ENCODE results near the gene TAP1. TPM values are rescaled to one million over a fixed set of nuclear protein-coding genes. Genes with fewer than 3 reads are reported as not detected.

TAP1 gene
- total and polyA plus RNA-seq, 2 of the 4 experiments (the other 2 are of a cell fraction): 20.1 to 27.6 TPM

GRCh38 chr6:32862725-32863124, 9.2 kb upstream of the TAP1 start:
- Histone ChIP-seq H2AFZ (replicated peaks; ENCODE audit: low read length, poor library complexity) (no peak overlapping the region), H3K14ac (replicated peaks; ENCODE audit: low read depth, low read length) (no peak overlapping the region), H3K27me3 (ENCODE audit: control insufficient read depth, insufficient read depth, low read length) (peaks cover 15% of the 10 kb centered on the region), H4K5ac (ENCODE audit: low read depth, low read length) (no peak overlapping the region), H3K4me1 (ENCODE audit: control insufficient read depth, insufficient read depth, low read length) (peaks cover 2% of the 10 kb centered on the region; the same call in 1 of the 2 replicates), H3K56ac (ENCODE audit: extremely low read depth, insufficient read depth, low read length) (no peak overlapping the region), H2BK5ac (ENCODE audit: low read depth, low read length, poor library complexity, severe bottlenecking) (no peak overlapping the region), H3K18ac (ENCODE audit: low read depth, low read length) (no peak overlapping the region), H3K9me1 (ENCODE audit: insufficient read depth, low read length) (no peaks in the 10 kb centered on the region), H4K91ac (ENCODE audit: insufficient read depth, low read depth, low read length) (no peak overlapping the region), H4K8ac (ENCODE audit: low read depth in 2 of 2, low read length in 2 of 2) (no peak overlapping the region), H3K9me3 (ENCODE audit: control insufficient read depth, insufficient read depth, low read length) (no peaks in the 10 kb centered on the region), H2BK120ac (ENCODE audit: low read depth, low read length) (no peak overlapping the region), H3K4me3 (ENCODE audit: insufficient read depth, low read depth, low read length) (no peak overlapping the region), H3K27ac (ENCODE audit: insufficient read depth, low read length) (no peak overlapping the region), H3K36me3 (ENCODE audit: control insufficient read depth, insufficient read depth, low read length) (no peaks in the 10 kb centered on the region; the same call in 1 of the 2 replicates), H2BK15ac (ENCODE audit: low read depth, low read length) (no peak overlapping the region), H3K79me1 (ENCODE audit: low read depth in 1 of 2, low read length in 2 of 2) (no peaks in the 10 kb centered on the region), H2AK5ac (ENCODE audit: low read depth, low read length) (no peak overlapping the region), H3K4me2 (ENCODE audit: low read depth, low read length) (no peak overlapping the region), H3K4ac (ENCODE audit: low read depth, low read length) (no peak overlapping the region), H3K9ac (ENCODE audit: low read depth, low read length) (no peak overlapping the region), H4K20me1 (ENCODE audit: insufficient read depth, low read length) (no peaks in the 10 kb centered on the region), H2AK9ac (replicated peaks; ENCODE audit: low read depth, low read length, poor library complexity) (no peak overlapping the region), H3K23ac (ENCODE audit: low read depth, low read length) (no peak overlapping the region), H2BK20ac (ENCODE audit: low read depth, low read length) (no peak overlapping the region)
- WGBS, 2 experiments (ENCODE audit: extremely low coverage in 2 of 2, insufficient read length in 1 of 2): no CpG with 5 or more reads among the region's 3 CpGs
- POLR2A ChIA-PET (ENCODE audit: unreplicated experiment): no interaction called here
- CTCF ChIA-PET: interaction anchor here (0.7 to 1.6 kb wide), 2 partner anchors 24 to 30 kb away, joined by 4 to 6 read pairs; partner anchors contain the start of gene TAP2
- no peak for DNase-seq
- no TSS peak for BruUV-seq (replicated peaks)
- ATAC-seq (ENCODE audit: low read depth): no peak
- TF ChIP-seq SMC3 (IDR thresholded peaks at IDR 0.05; ENCODE audit: low read depth, low read length): no peak
- TF ChIP-seq CEBPB (IDR thresholded peaks at IDR 0.05; ENCODE audit: low read depth, low read length): peak; percentile 88
- TF ChIP-seq MXI1 (IDR thresholded peaks at IDR 0.05; ENCODE audit: borderline replicate concordance, low read depth, low read length): no peak
- intact Hi-C loops (cut with micrococcal nuclease) (loop anchor here (10.0 kb wide), 2 partner anchors 158 to 198 kb away; partner anchors contain the start of gene HLA-DQB1), in situ Hi-C loops (cut with MboI; ENCODE audit: low sequenced_read_pairs) (no loop called here), dilution Hi-C loops (cut with HindIII; ENCODE audit: low sequenced_read_pairs, unreplicated experiment) (no loop called here)
